ENCODE measurements around the gene GLCE. TPM values are rescaled to one million over a fixed set of nuclear protein-coding genes. Genes with fewer than 3 reads are reported as not detected.

GLCE gene
- total and polyA plus RNA-seq, 2 experiments from 2014 or later: 9.7 to 17.1 TPM

GRCh38 chr15:69305933-69306568 lies 145.6 kb downstream of the GLCE start:
- DNase-seq: no peak
- 93 to 96% methylated on average over 9 of the region's 9 CpGs for WGBS, 2 experiments (ENCODE audit: low coverage in 1 of 2, low lambda C conversion rate in 2 of 2, missing lambda C conversion rate in 2 of 2)
- peaks cover 31% of the 10 kb centered on the region for H3K4me1 ChIP-seq (ENCODE audit: insufficient read depth)
- peak overlapping the region; percentile 68 for H3K9ac ChIP-seq
- in situ Hi-C loops (cut with MboI): no loop called here
- H3K9me2 ChIP-seq (ENCODE audit: insufficient read depth): no peaks in the 10 kb centered on the region
- H3F3A ChIP-seq (ENCODE audit: insufficient read depth): peaks cover 28% of the 10 kb centered on the region
- peak overlapping the region; percentile 86 for H3K27ac ChIP-seq
- H3K4me3 ChIP-seq: no peak overlapping the region
- no peaks in the 10 kb centered on the region for H3K36me3 ChIP-seq (ENCODE audit: low read depth)
- no peaks in the 10 kb centered on the region for H4K20me1 ChIP-seq (ENCODE audit: insufficient read depth)
- H3K9me3 ChIP-seq (ENCODE audit: low read depth): no peaks in the 10 kb centered on the region
- H2AFZ ChIP-seq: peak overlapping the region; percentile 85
- H3K79me2 ChIP-seq (ENCODE audit: insufficient read depth): no peaks in the 10 kb centered on the region
- no peak for TF ChIP-seq EZH2 (IDR thresholded peaks at IDR 0.05; ENCODE audit: insufficient read depth, poor library complexity, severe bottlenecking)
- no peak for TF ChIP-seq EZH2phosphoT487 (IDR thresholded peaks at IDR 0.05; ENCODE audit: insufficient read depth, low read depth)
- no peaks in the 10 kb centered on the region for H3K27me3 ChIP-seq (replicated peaks; ENCODE audit: insufficient read depth)
- H3K4me2 ChIP-seq (ENCODE audit: unreplicated experiment): peak overlapping the region; percentile 65

- WGBS, 2 experiments (ENCODE audit: low coverage in 1 of 2, low lambda C conversion rate in 2 of 2, missing lambda C conversion rate in 2 of 2): 81 to 87% methylated on average over 3 of the region's 3 CpGs
These were observed 147.5 kb downstream of the GLCE start for GRCh38 chr15:69307939-69308338.

GRCh38 chr15:69308949-69309348 lies 148.5 kb downstream of the GLCE start:
- no peak overlapping the region for H3K4me2 ChIP-seq (ENCODE audit: unreplicated experiment)

More at GRCh38 chr15:69307939-69308338, 147.5 kb downstream of the GLCE start:
- no peak for DNase-seq
- Histone ChIP-seq H3K79me2 (ENCODE audit: insufficient read depth) (no peaks in the 10 kb centered on the region), H3K4me3 (no peak overlapping the region), H3K9ac (no peak overlapping the region), H3K4me1 (ENCODE audit: insufficient read depth) (peaks cover 35% of the 10 kb centered on the region), H3K9me2 (ENCODE audit: insufficient read depth) (no peaks in the 10 kb centered on the region), H3K9me3 (ENCODE audit: low read depth) (no peaks in the 10 kb centered on the region), H4K20me1 (ENCODE audit: insufficient read depth) (no peaks in the 10 kb centered on the region), H3K4me2 (ENCODE audit: unreplicated experiment) (no peak overlapping the region), H2AFZ (no peak overlapping the region), H3F3A (ENCODE audit: insufficient read depth) (peaks cover 25% of the 10 kb centered on the region), H3K27me3 (replicated peaks; ENCODE audit: insufficient read depth) (no peaks in the 10 kb centered on the region), H3K27ac (no peak overlapping the region), H3K36me3 (ENCODE audit: low read depth) (no peaks in the 10 kb centered on the region)
- no peak for TF ChIP-seq EZH2phosphoT487 (IDR thresholded peaks at IDR 0.05; ENCODE audit: insufficient read depth, low read depth)
- no peak for TF ChIP-seq EZH2 (IDR thresholded peaks at IDR 0.05; ENCODE audit: insufficient read depth, poor library complexity, severe bottlenecking)
- in situ Hi-C loops (cut with MboI): no loop called here

GRCh38 chr15:69311319-69311721 lies 150.9 kb downstream of the GLCE start:
- Histone ChIP-seq H3K4me3 (no peak overlapping the region), H3K4me1 (ENCODE audit: insufficient read depth) (0 out of 2 replicates have a peak, but pooled peaks cover 7% of the 10 kb centered on the region), H3K27me3 (replicated peaks; ENCODE audit: insufficient read depth) (no peaks in the 10 kb centered on the region), H3F3A (ENCODE audit: insufficient read depth) (no peaks in the 10 kb centered on the region), H2AFZ (no peak overlapping the region), H3K9me2 (ENCODE audit: insufficient read depth) (no peaks in the 10 kb centered on the region), H3K9me3 (ENCODE audit: low read depth) (no peaks in the 10 kb centered on the region), H4K20me1 (ENCODE audit: insufficient read depth) (no peaks in the 10 kb centered on the region), H3K36me3 (ENCODE audit: low read depth) (no peaks in the 10 kb centered on the region), H3K79me2 (ENCODE audit: insufficient read depth) (no peaks in the 10 kb centered on the region), H3K27ac (no peak overlapping the region), H3K9ac (no peak overlapping the region), H3K4me2 (ENCODE audit: unreplicated experiment) (no peak overlapping the region)
- WGBS, 2 experiments (ENCODE audit: low coverage in 1 of 2, low lambda C conversion rate in 2 of 2, missing lambda C conversion rate in 2 of 2): 68 to 72% methylated on average over 5 of the region's 5 CpGs
- in situ Hi-C loops (cut with MboI): no loop called here
- DNase-seq: peak; percentile 45
- TF ChIP-seq EZH2phosphoT487 (IDR thresholded peaks at IDR 0.05; ENCODE audit: insufficient read depth, low read depth) (no peak), EZH2 (IDR thresholded peaks at IDR 0.05; ENCODE audit: insufficient read depth, poor library complexity, severe bottlenecking) (no peak)

More at GRCh38 chr15:69308949-69309348, 148.5 kb downstream of the GLCE start:
- DNase-seq: no peak
- Histone ChIP-seq H3K27ac (no peak overlapping the region), H3F3A (ENCODE audit: insufficient read depth) (peaks cover 15% of the 10 kb centered on the region), H3K27me3 (replicated peaks; ENCODE audit: insufficient read depth) (no peaks in the 10 kb centered on the region), H3K4me1 (ENCODE audit: insufficient read depth) (peaks cover 25% of the 10 kb centered on the region), H3K9ac (no peak overlapping the region), H4K20me1 (ENCODE audit: insufficient read depth) (no peaks in the 10 kb centered on the region), H3K79me2 (ENCODE audit: insufficient read depth) (no peaks in the 10 kb centered on the region), H3K9me2 (ENCODE audit: insufficient read depth) (no peaks in the 10 kb centered on the region), H3K4me3 (no peak overlapping the region), H3K36me3 (ENCODE audit: low read depth) (no peaks in the 10 kb centered on the region), H3K9me3 (ENCODE audit: low read depth) (no peaks in the 10 kb centered on the region), H2AFZ (no peak overlapping the region)
- in situ Hi-C loops (cut with MboI): no loop called here
- no peak for TF ChIP-seq EZH2 (IDR thresholded peaks at IDR 0.05; ENCODE audit: insufficient read depth, poor library complexity, severe bottlenecking)
- WGBS, 2 experiments (ENCODE audit: low coverage in 1 of 2, low lambda C conversion rate in 2 of 2, missing lambda C conversion rate in 2 of 2): 91 to 96% methylated on average over 5 of the region's 5 CpGs

Data from GM23248 (cell line).